BLaER1 (cell line): ENCODE results near the gene EPHA10.

Source experiments
- H3K27ac ChIP-seq: shearing (Covaris generic); formaldehyde crosslinking; 2 replicates; pipeline ENCODE4 v1.8.1; 2022
- H3K27me3 ChIP-seq: shearing (Covaris generic); formaldehyde crosslinking; 2 replicates; pipeline ENCODE4 v1.8.1; 2022
- H3K36me3 ChIP-seq: shearing (Covaris generic); formaldehyde crosslinking; 2 replicates; pipeline ENCODE4 v1.8.1; 2022
- H3K4me1 ChIP-seq: shearing (Covaris generic); formaldehyde crosslinking; 2 replicates; pipeline ENCODE4 v1.8.1; 2022
- H3K4me2 ChIP-seq: shearing (Covaris generic); formaldehyde crosslinking; 2 replicates; pipeline ENCODE4 v1.8.1; 2022
- H3K4me3 ChIP-seq: shearing (Covaris generic); formaldehyde crosslinking; 2 replicates; pipeline ENCODE4 v1.8.1; 2022
- H3K9ac ChIP-seq: shearing (Covaris generic); formaldehyde crosslinking; 2 replicates; pipeline ENCODE4 v1.8.1; 2022
- H3K9me3 ChIP-seq: shearing (Covaris generic); formaldehyde crosslinking; 2 replicates; pipeline ENCODE4 v1.8.1; 2022
- H4K20me1 ChIP-seq: shearing (Covaris generic); formaldehyde crosslinking; 2 replicates; pipeline ENCODE4 v1.8.1; 2022
- Cebpa-rat ChIP-seq: shearing (Covaris generic); IDR thresholded peaks from 2 replicates; pipeline ENCODE4 v1.8.1; 2022

Gene EPHA10

GRCh38 chr1:37677808-37678207 is 87.1 kb downstream of the EPHA10 start:
- peaks cover 2% of the 10 kb centered on the region; the same call in 1 of the 2 replicates for H4K20me1 ChIP-seq
- no peak overlapping the region for H3K27ac ChIP-seq
- TF ChIP-seq Cebpa-rat: no peak
- peaks cover 53% of the 10 kb centered on the region for H3K4me1 ChIP-seq
- H3K9ac ChIP-seq: no peak overlapping the region
- H3K27me3 ChIP-seq: peaks cover 24% of the 10 kb centered on the region; the same call in 1 of the 2 replicates
- peaks cover 12% of the 10 kb centered on the region for H3K36me3 ChIP-seq
- H3K4me2 ChIP-seq: peak overlapping the region; percentile 82; the same call in 1 of the 2 replicates
- H3K9me3 ChIP-seq: no peaks in the 10 kb centered on the region
- H3K4me3 ChIP-seq: no peak overlapping the region

GRCh38 chr1:37677143-37677439 is 87.8 kb downstream of the EPHA10 start:
- no peaks in the 10 kb centered on the region for H4K20me1 ChIP-seq
- TF ChIP-seq Cebpa-rat: no peak
- H3K27ac ChIP-seq: no peak overlapping the region
- H3K27me3 ChIP-seq: peaks cover 24% of the 10 kb centered on the region; the same call in 1 of the 2 replicates
- peaks cover 51% of the 10 kb centered on the region for H3K4me1 ChIP-seq
- no peaks in the 10 kb centered on the region for H3K9me3 ChIP-seq
- peaks cover 8% of the 10 kb centered on the region; the same call in 1 of the 2 replicates for H3K36me3 ChIP-seq
- H3K4me3 ChIP-seq: no peak overlapping the region
- H3K4me2 ChIP-seq: peak overlapping the region; percentile 82
- no peak overlapping the region for H3K9ac ChIP-seq

GRCh38 chr1:37676281-37677142 is 88.4 kb downstream of the EPHA10 start:
- peak overlapping the region; percentile 63 for H3K9ac ChIP-seq

GRCh38 chr1:37673920-37674319 is 91.0 kb downstream of the EPHA10 start:
- Histone ChIP-seq H3K36me3 (no peaks in the 10 kb centered on the region), H3K4me3 (no peak overlapping the region), H3K27ac (peak overlapping the region; percentile 18; the same call in 1 of the 2 replicates), H4K20me1 (no peaks in the 10 kb centered on the region), H3K27me3 (peaks cover 24% of the 10 kb centered on the region; the same call in 1 of the 2 replicates), H3K4me1 (peaks cover 49% of the 10 kb centered on the region), H3K9me3 (no peaks in the 10 kb centered on the region), H3K4me2 (peak overlapping the region; percentile 82), H3K9ac (no peak overlapping the region)
- TF ChIP-seq Cebpa-rat: no peak

More at GRCh38 chr1:37676281-37677142, 88.4 kb downstream of the EPHA10 start:
- no peak overlapping the region for H3K4me3 ChIP-seq
- H3K27ac ChIP-seq: peak overlapping the region; percentile 69
- no peak for TF ChIP-seq Cebpa-rat
- H4K20me1 ChIP-seq: no peaks in the 10 kb centered on the region
- no peaks in the 10 kb centered on the region for H3K9me3 ChIP-seq
- H3K4me1 ChIP-seq: peaks cover 49% of the 10 kb centered on the region
- H3K36me3 ChIP-seq: peaks cover 8% of the 10 kb centered on the region; the same call in 1 of the 2 replicates
- peak overlapping the region; percentile 82 for H3K4me2 ChIP-seq
- peaks cover 24% of the 10 kb centered on the region; the same call in 1 of the 2 replicates for H3K27me3 ChIP-seq

GRCh38 chr1:37672136-37672870 is 92.6 kb downstream of the EPHA10 start:
- no peak for TF ChIP-seq Cebpa-rat
- H3K4me2 ChIP-seq: no peak overlapping the region
- H3K27ac ChIP-seq: no peak overlapping the region
- peaks cover 20% of the 10 kb centered on the region; the same call in 1 of the 2 replicates for H3K27me3 ChIP-seq
- H3K9me3 ChIP-seq: no peaks in the 10 kb centered on the region
- peaks cover 45% of the 10 kb centered on the region for H3K4me1 ChIP-seq
- no peak overlapping the region for H3K4me3 ChIP-seq
- no peak overlapping the region for H3K9ac ChIP-seq
- no peaks in the 10 kb centered on the region for H4K20me1 ChIP-seq
- H3K36me3 ChIP-seq: no peaks in the 10 kb centered on the region

GRCh38 chr1:37671261-37671660 is 93.7 kb downstream of the EPHA10 start:
- Histone ChIP-seq H3K36me3 (no peaks in the 10 kb centered on the region), H3K4me3 (no peak overlapping the region), H4K20me1 (no peaks in the 10 kb centered on the region), H3K27me3 (peaks cover 12% of the 10 kb centered on the region; the same call in 1 of the 2 replicates), H3K4me2 (no peak overlapping the region), H3K9me3 (no peaks in the 10 kb centered on the region), H3K9ac (no peak overlapping the region), H3K27ac (no peak overlapping the region), H3K4me1 (peaks cover 34% of the 10 kb centered on the region)
- no peak for TF ChIP-seq Cebpa-rat

- Histone ChIP-seq H3K4me3 (no peak overlapping the region), H3K4me2 (no peak overlapping the region), H3K27ac (no peak overlapping the region), H3K4me1 (peaks cover 23% of the 10 kb centered on the region), H3K36me3 (no peaks in the 10 kb centered on the region), H3K9me3 (no peaks in the 10 kb centered on the region), H3K9ac (no peak overlapping the region), H3K27me3 (peaks cover under 1% of the 10 kb centered on the region; the same call in 1 of the 2 replicates), H4K20me1 (no peaks in the 10 kb centered on the region)
- TF ChIP-seq Cebpa-rat: no peak
Observed at GRCh38 chr1:37670133-37670532, 94.8 kb downstream of the EPHA10 start.

GRCh38 chr1:37667023-37667671 is 97.8 kb downstream of the EPHA10 start:
- Histone ChIP-seq H3K4me1 (peaks cover 16% of the 10 kb centered on the region), H3K36me3 (no peaks in the 10 kb centered on the region), H3K4me2 (no peak overlapping the region), H3K9ac (no peak overlapping the region), H3K27me3 (no peaks in the 10 kb centered on the region), H4K20me1 (no peaks in the 10 kb centered on the region), H3K4me3 (no peak overlapping the region), H3K27ac (no peak overlapping the region), H3K9me3 (no peaks in the 10 kb centered on the region)
- TF ChIP-seq Cebpa-rat: no peak

GRCh38 chr1:37666241-37666867 is 98.6 kb downstream of the EPHA10 start:
- TF ChIP-seq Cebpa-rat: no peak
- H4K20me1 ChIP-seq: no peaks in the 10 kb centered on the region
- peaks cover 24% of the 10 kb centered on the region for H3K4me1 ChIP-seq
- H3K27ac ChIP-seq: no peak overlapping the region
- H3K4me3 ChIP-seq: no peak overlapping the region
- no peak overlapping the region for H3K4me2 ChIP-seq
- H3K9ac ChIP-seq: no peak overlapping the region
- H3K36me3 ChIP-seq: no peaks in the 10 kb centered on the region
- H3K27me3 ChIP-seq: no peaks in the 10 kb centered on the region
- H3K9me3 ChIP-seq: no peaks in the 10 kb centered on the region
